Inferior parietal cortex (tissue), 1 donor: Measurements from ENCODE around the gene ZNF213.

ENCODE experiments used
- DNase-seq: peaks from one replicate; pipeline ENCODE4 v3.0.0-alpha.2; 2016; ENCODE audit errors: extremely low spot score

Gene ZNF213, protein sequence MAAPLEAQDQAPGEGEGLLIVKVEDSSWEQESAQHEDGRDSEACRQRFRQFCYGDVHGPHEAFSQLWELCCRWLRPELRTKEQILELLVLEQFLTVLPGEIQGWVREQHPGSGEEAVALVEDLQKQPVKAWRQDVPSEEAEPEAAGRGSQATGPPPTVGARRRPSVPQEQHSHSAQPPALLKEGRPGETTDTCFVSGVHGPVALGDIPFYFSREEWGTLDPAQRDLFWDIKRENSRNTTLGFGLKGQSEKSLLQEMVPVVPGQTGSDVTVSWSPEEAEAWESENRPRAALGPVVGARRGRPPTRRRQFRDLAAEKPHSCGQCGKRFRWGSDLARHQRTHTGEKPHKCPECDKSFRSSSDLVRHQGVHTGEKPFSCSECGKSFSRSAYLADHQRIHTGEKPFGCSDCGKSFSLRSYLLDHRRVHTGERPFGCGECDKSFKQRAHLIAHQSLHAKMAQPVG

DNA sequence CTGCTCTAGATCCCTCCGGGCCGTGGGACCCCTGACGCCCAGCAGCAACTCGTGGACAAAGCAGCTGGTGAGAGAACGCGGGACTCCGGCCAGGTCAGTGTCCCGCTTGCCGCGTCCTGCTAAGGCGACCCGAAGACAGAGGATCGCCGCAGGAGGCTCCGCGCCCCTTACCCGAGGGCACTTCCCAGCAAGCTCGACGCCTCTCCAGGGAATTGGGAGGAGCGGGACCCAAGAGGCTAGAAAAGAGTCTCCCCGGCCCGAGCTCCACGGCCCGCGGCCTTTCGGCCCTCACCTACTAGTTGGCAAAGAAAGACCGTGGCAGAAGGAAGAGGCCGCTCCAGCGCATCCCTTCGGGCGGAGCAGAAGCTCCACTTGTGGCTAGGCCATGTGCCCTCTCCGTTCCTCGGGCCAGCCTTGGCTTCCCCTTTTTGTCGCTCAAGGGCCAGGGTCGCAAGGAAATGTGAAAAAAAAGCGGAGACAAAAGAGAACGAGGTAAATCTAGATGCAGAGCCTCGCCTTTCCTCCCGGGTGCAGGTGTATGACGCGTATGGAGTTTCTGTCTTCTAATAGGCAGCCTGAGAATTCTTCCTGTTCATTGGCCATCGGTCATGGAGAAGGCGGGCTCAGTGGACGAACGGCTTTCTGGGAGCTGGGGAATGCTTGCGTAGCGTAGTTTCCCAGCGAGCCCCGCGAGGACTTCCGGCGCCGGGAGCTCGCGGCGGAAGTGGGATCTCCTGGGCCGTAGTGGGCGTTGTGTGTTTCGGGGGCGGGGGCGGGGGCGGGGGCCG is at the start of gene ZNF213:
TSS of gene ZNF213 (plus strand) at position 692 of the 788 bp plus-strand sequence. CDS start 2,252 bp downstream, outside the sequence.
- DNase-seq = peak; percentile 98

DNA sequence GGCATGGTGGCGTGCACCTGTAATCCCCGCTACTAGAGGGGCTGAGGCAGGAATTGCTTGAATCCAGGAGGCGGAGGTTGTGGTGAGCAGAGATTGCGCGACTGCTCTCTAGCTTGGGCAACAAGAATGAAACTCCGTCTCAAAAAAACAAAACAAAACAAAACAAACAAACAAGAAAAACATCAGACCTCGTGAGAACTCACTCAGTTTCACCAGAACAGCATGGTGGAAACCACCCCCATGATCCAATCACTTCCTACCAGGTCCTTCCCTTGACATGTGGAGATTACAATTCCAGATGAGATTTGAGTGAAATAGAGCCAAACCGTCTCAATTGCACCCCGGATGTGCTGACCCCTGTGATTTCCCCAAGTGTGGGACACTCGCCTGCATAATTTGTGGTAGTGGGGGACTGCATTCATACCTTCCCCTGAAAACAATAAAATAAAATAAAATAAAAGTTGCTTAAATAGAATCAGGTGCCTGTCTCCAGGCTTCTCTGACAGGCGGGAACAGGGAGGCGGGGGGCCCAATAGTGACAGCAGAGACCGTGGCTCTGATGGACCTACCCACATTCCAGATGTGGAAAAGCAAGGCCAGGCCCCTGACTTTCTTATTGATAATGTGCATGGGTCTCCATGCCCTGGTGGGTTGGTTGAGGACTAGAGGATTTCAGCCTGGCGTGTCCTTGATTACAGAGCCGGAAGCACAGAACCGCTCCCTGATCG is 48.8 kb upstream of the ZNF213 start:
- DNase-seq = no peak

DNA sequence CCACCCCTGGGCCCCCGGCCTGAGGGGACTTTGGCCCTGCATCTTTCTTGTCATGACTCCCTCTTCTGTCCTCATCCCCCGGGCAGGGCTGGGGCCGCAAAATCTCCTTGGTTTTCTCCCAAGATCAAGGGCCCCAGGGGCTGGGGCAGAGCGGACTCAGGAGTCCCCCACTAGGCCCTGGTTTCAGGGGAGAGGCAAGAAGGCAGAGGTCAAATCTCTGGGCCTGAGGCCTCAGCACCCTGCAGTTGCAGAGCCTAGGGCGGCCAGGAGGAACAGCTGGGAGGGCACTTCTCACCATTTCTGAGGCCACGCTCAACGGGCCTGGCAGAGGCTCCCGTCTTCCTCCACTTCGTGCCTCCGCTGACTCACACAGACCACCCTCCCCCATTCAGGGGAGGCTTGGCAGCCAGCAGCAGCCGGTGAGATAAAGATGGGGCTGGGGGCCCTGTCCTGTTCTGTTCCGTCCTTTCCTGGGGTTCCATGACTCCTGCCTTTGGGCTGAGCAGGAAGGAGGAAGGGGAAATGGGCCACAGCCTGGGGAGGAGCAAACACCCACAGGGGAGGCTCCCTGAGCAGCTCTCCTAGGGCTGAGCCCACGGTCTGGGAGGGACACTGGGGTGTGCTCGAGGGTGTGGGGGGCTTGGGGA is 48.1 kb upstream of the ZNF213 start:
- no peak for DNase-seq

DNA sequence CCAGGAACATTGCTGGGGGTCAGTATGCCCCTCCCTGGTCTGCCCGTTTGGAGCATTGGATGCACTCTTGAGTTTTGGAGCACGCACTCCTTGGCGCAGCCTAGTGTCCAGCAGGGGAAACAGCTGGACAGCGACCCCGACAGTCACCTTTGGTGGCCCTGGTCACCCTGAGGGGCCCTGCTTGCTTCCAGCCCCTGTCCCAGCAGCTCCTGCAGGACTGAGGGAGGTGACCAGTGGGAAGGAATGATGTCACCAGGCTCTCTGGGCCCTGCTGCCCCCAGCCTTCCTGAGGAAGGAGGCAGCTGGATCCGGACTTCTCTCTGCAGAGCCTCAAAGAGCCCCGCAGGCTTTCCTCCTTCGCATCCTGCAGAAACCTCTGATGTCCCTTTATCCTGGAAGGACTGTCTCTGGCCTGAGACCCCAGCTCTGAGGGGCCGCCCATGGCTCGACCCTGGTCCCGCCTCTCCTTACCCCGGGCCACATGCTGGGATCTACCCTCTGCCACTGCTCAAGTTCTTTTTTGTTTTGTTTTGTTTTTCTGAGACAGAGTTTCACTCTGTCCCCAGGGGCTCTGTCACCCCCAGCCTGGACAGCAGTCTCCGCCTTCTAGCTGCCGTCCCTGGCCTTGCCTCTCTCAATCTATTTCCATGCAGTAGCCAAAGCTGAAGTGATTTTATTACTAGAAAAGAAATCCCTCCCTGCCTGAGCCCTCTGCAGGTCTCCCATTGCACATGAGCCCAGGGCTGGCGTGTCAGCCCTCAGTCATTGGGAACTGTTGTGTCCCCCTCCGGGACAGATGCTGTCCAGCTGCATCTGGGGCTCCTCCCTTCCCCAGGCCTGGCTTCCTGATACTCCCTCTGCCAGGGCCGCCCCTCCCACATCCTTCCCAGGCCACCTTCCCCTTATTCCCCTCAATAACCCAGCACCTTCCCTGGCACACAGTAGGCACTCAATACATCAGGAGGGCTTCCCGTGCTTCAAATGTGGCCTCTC is 47.3 kb upstream of the ZNF213 start:
- DNase-seq = no peak

DNA sequence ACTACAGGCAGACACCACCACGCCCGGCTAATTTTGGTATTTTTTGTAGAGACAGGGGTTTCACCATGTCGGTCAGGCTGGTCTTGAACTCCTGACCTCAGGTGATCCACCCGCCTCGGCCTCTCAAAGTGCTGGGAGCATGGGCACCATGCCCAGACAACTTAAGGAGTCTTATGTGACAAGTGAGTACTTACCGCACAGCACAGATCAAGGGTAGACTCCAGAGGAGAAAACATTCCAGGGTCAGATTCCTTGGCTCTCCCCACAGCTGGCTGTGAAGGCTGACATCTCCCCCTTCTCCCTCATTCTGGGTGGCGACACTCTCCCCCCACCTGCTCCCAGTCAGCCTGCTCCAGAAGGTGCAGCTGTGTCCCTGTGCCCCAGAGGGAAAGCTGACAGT is 46.4 kb upstream of the ZNF213 start:
- DNase-seq = no peak

DNA sequence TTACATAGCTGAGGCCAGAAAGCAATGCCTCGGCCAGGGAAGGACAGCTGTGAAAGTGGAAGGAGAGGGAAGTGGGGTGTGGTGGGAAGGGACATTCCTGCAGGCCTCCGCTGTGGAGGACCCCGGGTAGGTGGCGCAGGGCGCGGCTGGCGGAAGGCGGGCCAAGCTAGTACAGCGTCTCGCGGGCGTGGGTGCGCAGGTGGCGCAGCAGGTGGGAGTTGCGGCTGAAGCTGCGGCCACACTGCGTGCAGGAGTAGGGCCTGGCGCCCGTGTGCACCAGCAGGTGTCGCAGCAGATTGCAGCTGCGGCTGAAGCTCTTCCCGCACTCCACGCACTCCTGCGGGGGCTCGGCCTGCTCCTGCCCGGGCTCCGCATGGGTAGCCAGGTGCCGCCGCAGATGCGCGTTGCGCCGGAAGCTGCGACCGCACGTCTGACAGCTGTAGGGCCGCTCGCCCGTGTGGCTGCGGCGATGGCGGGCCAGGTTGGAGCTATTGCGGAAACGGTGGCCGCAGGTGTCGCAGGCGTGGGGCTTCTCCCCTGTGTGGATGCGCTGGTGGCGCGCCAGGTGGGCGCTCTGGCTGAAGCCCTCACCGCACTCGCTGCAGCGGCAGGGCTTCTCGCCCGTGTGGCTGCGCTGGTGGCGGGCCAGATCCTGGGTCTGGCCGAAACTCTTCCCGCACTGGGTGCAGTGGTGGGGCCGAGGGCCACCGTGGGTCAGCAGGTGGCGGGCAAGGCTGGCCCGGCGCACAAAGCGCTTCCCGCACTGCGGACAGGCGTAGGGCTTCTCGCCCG is 45.7 kb upstream of the ZNF213 start:
- DNase-seq = no peak

DNA sequence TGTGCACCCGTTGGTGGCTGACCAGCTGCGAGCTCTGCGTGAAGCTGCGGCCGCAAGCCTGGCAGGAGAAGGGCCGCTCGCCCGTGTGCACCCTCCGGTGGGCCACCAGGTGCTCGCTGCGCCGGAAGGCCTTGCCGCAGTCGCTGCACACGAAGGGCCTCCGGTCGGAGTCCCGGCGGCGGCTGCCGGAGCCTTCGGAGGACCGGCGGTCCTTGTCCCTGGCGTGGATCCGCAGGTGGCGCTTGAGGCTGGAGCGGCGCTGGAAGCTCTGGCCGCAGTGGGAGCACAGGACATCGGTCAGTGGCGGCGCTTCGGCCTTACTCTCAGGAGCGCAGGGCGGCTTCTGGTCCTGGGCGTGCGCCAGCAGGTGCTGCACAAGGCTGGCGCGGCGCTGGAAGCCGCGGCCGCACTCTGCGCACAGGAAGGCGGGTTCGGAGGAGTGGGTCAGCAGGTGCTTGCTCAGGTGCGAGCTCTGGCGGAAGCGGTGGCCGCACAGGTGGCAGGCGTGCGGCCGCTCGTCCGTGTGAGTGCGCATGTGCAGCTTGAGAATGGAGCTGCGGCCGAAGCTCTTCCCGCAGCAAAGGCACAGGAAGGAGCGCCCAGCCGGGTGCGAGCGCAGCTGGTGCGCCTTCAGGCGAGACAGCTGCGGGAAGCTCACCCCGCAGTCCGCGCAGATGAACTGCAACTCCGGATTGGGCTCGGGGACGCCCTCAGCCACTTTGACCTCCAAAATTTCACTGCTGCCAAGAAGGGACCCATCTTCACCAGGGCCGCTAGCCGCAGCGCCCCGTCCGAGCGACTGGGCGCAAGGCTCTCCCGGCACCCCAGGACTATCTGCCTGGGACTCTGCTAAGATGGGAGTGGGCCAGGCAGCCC is 44.9 kb upstream of the ZNF213 start:
- DNase-seq = no peak

DNA sequence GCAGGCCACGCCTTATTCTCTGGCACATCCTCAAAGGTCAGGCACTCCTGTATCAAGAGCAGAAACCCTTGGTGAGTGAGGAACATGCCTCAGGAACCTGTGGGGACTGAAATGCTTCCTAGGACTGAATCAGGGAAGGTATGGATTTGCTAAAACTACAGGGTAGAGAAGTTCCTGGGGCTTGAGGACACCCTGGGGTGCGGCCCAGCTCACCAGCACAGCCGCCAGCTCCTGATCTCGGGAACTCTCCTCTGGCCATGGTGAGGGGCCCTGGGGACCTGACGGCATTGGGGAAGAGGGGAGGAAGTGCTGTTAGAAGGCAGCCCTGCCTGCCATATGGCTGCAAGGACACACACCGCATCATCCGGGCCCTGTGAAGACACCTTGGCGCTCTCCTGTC is 43.3 kb upstream of the ZNF213 start:
- no peak for DNase-seq

DNA sequence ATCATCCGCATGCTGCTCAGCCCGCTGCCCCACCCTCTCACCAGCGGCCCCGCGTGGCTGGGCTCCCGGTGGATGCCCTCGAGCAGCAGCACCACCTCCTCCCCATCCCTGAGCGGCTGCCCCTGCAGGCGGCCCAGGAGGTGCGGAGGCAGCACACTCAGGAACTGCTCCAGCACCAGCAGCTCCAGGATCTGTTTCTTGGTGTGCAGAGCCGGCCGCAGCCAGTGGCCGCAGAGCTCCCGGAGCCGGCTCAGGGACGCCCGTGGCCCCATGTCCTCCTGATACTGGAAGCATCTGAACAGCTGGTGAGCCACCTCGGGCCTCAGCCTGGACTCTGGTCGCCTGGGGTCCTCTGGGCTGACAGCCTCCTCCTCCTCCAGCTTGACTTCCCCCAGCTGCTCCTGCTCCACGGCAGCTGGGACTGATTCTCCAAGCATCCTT is 42.3 kb upstream of the ZNF213 start:
- no peak for DNase-seq

DNA sequence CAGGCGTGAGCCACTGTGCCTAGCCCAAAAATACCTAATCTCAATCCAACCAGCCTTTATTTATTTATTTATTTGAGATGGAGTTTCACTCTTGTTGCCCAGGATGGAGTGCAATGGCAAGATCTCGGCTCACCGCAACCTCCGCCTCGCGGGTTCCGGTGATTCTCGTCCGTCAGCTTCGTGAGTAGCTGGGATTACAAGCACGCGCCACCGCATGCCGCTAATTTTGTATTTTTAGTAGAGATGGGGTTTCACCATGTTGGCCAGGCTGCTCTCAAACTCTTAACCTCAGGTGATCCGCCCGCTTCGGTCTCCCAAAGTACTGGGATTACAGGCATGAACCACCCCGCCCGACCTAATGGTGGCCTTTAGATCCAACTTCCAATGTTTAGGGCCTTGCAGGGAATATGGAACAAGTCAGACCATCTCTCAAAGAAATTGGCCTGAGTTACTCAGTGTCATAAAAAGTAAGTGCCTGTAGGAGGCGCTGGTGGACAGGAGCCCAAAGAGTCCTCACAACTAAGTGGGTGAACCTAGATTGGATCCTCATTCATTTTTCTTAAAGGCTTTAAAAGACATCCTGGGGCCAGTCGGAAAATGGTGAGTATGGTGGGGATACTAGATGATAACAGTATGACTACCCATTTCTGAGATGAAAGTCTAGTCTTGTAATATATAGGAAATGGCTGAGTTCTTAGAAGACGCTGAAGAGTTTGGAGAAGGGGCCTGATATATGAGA is 40.4 kb upstream of the ZNF213 start:
- DNase-seq = peak; percentile 36

DNA sequence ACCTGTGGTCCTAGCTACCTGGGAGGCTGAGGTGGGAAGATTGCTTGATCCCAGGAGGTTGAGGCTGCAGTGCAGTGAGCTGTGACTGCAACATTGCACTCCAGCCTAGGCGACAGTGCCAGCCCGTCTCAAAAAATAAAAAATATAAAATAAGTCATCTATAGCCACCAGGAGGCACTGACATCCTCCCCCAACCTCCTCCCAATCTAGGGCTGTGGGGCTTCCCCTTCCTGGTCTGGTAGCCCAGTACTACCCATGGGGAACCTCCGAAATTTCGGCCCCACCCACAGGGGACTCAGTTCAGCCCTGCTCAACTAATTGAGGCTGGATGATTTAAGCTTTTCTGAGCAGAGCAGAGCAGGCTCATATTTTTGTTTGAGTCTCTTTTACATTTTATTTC is 39.0 kb upstream of the ZNF213 start:
- DNase-seq = no peak

DNA sequence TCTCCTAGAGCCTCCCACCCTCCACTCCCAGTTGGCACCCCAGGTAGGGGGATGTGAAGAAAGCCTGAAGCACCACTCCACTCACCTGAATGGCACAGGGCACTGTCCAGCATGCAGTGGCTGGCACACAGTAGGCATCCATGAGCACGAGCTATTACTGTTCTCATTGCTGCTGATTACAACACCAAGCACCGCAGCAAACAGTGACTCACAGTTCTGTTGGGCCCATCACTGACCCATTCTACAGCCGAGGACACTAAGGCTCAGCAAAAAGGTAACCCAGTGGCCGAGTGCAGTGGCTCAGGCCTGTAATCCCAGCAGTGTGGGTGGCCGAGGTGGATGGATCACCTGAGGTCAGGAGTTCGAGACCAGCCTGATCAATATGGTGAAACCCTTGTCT is 38.5 kb upstream of the ZNF213 start:
- no peak for DNase-seq

DNA sequence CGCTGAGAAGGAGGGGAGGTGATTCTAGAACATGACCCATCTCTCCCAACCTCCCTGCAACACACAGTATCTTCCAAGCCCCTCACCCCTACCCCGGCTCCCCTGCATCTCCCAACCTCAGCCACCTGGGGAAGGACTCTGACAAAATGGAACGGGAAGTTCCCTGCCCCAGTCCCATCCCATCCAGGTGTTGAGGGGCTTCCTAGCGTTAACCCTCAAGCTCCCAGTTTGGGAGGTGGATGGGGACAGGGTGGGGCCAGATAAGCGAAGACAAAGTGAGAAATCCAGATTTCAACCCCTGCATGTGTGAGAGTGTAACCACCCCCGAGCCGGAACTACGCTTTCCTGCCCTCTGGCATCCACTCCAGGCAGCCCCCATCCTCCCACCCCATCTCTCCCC is 37.6 kb upstream of the ZNF213 start:
- DNase-seq = no peak

DNA sequence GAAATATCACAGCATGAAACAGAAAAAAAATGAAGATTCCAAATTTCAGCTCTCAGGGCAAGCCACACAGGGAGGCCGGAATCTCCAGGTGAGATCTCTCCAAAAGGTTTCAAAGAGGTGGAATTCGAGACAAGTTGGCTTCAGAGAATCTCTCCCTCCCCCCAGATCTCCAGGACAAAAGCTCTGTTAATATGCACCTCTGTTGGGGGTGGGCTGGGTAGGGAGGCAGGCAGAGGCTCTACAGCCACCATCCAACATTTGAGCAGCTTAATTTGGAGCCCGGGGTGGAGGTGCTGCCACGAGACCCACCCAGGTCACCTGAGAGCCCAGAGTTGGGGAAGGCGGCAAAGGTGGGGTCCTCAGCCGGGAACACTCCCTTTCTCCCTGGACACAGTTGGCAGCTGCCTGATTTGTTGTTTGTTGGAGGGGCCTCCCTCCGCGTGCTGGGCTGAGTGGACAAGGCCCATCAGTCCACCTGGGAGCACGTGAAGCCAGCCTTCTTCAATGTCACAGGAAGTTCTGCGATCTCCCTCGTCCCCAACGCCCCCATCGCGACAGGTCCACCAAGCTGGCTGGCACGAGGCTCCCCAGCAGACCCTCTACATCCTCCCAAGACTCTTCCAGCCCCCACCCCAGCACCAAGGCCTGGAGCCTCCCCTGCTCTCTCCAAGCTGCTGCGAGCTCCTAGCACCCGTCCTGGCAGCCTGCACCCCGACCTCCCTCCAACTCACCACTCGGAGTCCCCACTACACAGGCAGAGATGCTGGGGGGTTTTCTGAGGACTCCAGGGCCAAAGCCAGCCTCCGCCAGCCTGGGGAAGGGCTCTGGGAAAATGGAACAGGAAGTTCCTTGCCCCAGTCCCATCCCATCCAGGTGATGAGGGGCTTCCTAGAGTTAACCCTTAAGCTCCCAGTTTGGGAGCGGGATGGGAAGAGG is 36.1 kb upstream of the ZNF213 start, which contains the start of gene ZSCAN10:
TSS of gene ZSCAN10 (minus strand) at position 836 of the 936 bp plus-strand sequence. CDS start 6,357 bp downstream, outside the sequence.
- no peak for DNase-seq

DNA sequence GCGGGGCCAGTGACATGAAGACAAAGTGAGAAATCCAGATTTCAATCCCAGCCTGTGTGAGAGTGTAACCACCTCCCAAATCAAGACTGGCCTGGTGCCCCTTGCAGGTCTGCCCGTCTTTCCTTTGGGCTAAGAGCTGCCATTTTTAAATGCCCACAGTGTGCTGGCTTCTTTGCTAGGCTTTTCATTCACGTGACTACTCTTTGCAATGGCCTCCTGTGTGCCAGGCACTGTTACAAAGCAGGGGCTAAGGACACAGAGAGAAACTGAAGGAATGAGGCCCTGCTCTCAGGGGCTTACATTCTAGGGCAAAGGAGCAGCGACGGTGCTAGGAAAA is 35.5 kb upstream of the ZNF213 start:
- no peak for DNase-seq

DNA sequence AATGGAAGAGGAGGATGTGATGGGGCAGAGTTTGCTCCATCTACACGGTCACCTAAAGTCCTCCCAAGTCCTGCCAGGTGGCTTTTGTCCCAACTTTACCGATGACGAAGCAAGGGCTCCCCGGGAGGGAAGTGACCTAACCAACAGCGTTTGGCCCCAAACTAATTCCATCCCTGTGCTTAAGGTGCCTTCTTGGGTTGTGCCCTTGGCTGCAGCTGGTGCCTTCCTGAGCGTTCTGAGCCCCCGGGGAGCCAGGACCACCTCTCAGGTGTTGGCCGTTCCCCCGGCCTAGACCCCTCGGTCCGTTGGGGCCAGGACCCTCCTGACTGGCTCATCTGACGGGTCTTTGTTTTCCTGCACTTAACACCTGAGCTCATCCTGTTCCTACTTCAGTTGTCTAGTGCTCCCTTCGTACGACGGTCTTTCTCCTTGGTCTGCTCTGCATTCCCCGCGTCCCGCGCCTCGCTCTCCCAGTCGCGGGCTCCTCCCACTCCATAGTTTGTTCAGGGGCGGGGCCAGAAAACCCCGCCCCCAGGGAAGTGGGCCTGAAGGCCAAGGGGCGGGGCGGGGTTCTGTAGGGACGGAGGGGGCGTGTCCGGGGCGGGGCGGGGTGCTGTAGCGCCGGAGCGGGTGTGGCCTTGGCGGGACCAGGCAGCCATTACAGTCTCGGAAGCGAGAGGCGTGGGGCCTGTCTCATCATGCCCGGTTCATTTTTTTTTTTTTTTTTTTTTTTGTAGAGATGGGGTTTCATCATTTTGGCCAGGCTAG is 34.9 kb upstream of the ZNF213 start:
- DNase-seq = peak; percentile 42
